ENCODE measurements around the gene RCHY1. TPM values are rescaled to one million over a fixed set of nuclear protein-coding genes. Genes with fewer than 3 reads are reported as not detected.

Gene RCHY1
- total RNA-seq, 3 donors from 2014 or later: 30.4 to 38.3 (median 34.6) TPM

DNA sequence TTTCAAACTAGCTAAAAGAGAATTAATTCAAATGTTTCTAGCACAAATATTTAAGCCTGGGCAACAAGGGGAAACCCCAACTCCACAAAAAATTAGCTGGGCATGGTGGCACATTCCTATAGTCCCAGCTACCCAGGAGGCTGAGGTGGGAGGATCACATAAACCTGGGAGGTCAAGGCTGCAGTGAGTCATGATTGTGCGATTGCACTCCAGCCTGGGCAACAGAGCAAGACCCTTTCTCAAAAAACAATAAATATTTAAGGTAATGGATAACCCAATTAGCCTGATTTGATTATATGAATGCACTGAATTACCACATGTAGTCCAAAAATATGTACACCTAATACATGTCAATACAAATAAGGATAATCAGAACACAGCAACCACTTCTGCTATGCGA, 14.3 kb downstream of the RCHY1 start:
- Mint-ChIP-seq H3K27me3 (ENCODE audit: low read depth) (no peaks in the 10 kb centered on the region), H3K4me1 (ENCODE audit: low read depth) (peaks cover 27% of the 10 kb centered on the region), H3K36me3 (ENCODE audit: insufficient read depth) (peaks cover 51% of the 10 kb centered on the region), H3K4me3 (no peak overlapping the region), H3K9me3 (no peaks in the 10 kb centered on the region)
- no peak for ATAC-seq
- no peak for DNase-seq

GRCh38 chr4:75498041-75498440, 16.2 kb downstream of the RCHY1 start:
- H3K4me3 Mint-ChIP-seq: no peak overlapping the region
- peaks cover 29% of the 10 kb centered on the region for H3K4me1 Mint-ChIP-seq (ENCODE audit: low read depth)

DNA sequence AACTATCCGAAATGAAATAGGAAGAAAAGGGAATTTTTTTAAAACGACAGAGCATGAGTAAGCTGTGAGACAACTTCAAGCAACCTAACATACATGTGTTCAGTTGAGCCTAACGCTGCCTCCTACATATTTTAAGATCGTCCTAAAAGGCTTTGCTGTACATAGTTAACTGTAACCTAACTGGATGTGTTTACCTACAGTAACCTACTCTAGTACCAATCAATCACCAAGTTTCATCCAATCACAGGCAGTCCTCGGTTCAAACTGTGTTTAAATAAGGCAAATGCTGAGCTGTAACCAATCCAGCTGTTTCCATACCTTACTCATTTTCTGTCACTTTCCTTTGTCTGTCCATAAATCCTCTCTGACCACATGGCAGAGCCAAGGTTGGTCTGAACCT, 17.1 kb downstream of the RCHY1 start:
- no peak for DNase-seq
- no peak for ATAC-seq
- Mint-ChIP-seq H3K4me1 (ENCODE audit: low read depth) (peaks cover 29% of the 10 kb centered on the region), H3K27me3 (ENCODE audit: low read depth) (no peaks in the 10 kb centered on the region), H3K9me3 (no peaks in the 10 kb centered on the region), H3K4me3 (no peak overlapping the region), H3K36me3 (ENCODE audit: insufficient read depth) (peaks cover 47% of the 10 kb centered on the region)

More at GRCh38 chr4:75498041-75498440, 16.2 kb downstream of the RCHY1 start:
- Mint-ChIP-seq H3K36me3 (ENCODE audit: insufficient read depth) (peaks cover 49% of the 10 kb centered on the region), H3K9me3 (no peaks in the 10 kb centered on the region), H3K27me3 (ENCODE audit: low read depth) (no peaks in the 10 kb centered on the region)
- DNase-seq (no peak), ATAC-seq (no peak)

- DNase-seq (no peak), ATAC-seq (no peak)
- Mint-ChIP-seq H3K36me3 (ENCODE audit: insufficient read depth) (peaks cover 48% of the 10 kb centered on the region), H3K4me1 (ENCODE audit: low read depth) (peaks cover 29% of the 10 kb centered on the region), H3K9me3 (no peaks in the 10 kb centered on the region), H3K27me3 (ENCODE audit: low read depth) (no peaks in the 10 kb centered on the region), H3K4me3 (no peak overlapping the region)
Measured at GRCh38 chr4:75496406-75496805, 17.8 kb downstream of the RCHY1 start.

GRCh38 chr4:75495476-75495875, 18.7 kb downstream of the RCHY1 start:
- peaks cover 29% of the 10 kb centered on the region for H3K4me1 Mint-ChIP-seq (ENCODE audit: low read depth)
- ATAC-seq (no peak), DNase-seq (no peak)
- H3K36me3 Mint-ChIP-seq (ENCODE audit: insufficient read depth): peaks cover 49% of the 10 kb centered on the region
- H3K4me3 Mint-ChIP-seq: no peak overlapping the region
- H3K27me3 Mint-ChIP-seq (ENCODE audit: low read depth): no peaks in the 10 kb centered on the region
- H3K9me3 Mint-ChIP-seq: no peaks in the 10 kb centered on the region

GRCh38 chr4:75494563-75494962, 19.6 kb downstream of the RCHY1 start:
- Mint-ChIP-seq H3K9me3 (no peaks in the 10 kb centered on the region), H3K27me3 (ENCODE audit: low read depth) (no peaks in the 10 kb centered on the region), H3K4me1 (ENCODE audit: low read depth) (peaks cover 29% of the 10 kb centered on the region), H3K36me3 (ENCODE audit: insufficient read depth) (peaks cover 50% of the 10 kb centered on the region), H3K4me3 (no peak overlapping the region)
- no peak for DNase-seq
- ATAC-seq: no peak

DNA sequence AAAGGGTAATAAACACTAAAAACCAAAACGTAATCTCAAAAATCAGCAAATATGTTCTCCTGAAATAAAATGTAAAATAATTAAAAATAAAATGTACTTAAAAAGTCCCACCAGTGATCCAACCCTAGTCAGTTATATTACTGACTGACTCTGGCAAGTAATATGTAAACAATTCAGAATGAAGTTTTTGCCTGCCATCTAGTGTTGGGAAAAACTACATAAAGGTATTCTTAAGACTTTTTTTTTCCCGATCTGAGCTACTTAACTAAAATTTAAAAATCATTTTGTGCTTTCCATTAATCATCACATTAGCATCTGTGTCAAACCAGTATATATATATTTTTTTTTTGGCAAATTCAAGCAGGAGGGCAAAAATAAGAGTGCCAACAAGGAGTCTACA, 24.0 kb downstream of the RCHY1 start:
- H3K9me3 Mint-ChIP-seq: no peaks in the 10 kb centered on the region
- H3K4me3 Mint-ChIP-seq: no peak overlapping the region
- H3K36me3 Mint-ChIP-seq (ENCODE audit: insufficient read depth): peaks cover 23% of the 10 kb centered on the region
- peaks cover 2% of the 10 kb centered on the region for H3K4me1 Mint-ChIP-seq (ENCODE audit: low read depth)
- ATAC-seq (no peak), DNase-seq (no peak)
- H3K27me3 Mint-ChIP-seq (ENCODE audit: low read depth): no peaks in the 10 kb centered on the region

DNA sequence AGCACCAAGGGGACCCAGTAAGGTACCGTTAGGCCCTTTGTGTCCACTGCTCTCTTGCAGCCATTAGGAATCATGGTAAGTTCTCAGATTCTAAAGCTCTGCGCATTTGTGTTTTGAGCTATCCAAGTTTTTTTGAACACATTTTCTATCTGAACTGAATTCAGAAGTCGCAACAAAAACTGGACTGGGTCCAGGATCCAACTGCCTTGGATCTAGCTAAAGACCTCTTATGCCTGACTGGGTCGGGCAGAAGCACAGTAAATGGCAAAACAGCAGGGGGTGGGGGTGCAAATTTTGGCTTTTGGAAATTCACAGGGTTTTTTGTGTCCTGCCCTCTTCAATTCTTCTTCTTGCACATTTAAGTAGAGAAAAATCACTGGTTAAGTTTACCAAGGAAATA, 30.0 kb downstream of the RCHY1 start:
- ATAC-seq (no peak), DNase-seq (no peak)
- H3K4me1 Mint-ChIP-seq (ENCODE audit: low read depth): no peaks in the 10 kb centered on the region
- no peak overlapping the region for H3K4me3 Mint-ChIP-seq
- no peaks in the 10 kb centered on the region for H3K9me3 Mint-ChIP-seq
- H3K36me3 Mint-ChIP-seq (ENCODE audit: insufficient read depth): peaks cover 41% of the 10 kb centered on the region
- no peaks in the 10 kb centered on the region for H3K27me3 Mint-ChIP-seq (ENCODE audit: low read depth)

DNA sequence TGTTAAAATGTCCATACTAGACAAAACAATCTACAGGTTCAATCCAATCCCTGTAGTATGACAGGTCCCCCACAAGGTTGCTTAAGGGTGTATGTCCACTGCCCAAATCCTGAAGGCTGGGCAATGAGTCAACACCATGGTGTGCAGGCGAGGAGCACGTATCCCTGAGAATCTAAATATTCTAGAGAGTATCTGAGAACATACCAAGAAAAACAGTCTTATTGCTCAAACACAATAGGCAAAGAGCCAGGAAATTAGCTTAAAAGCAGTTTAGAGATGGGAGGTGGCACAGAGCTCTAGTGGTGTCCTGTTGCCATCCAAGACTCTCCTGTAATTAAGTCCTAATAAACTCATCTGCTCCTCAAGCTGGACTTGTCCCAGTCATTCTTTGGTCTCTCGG, 37.0 kb downstream of the RCHY1 start:
- Mint-ChIP-seq H3K4me3 (no peak overlapping the region), H3K4me1 (ENCODE audit: low read depth) (no peaks in the 10 kb centered on the region), H3K9me3 (peaks cover 4% of the 10 kb centered on the region), H3K27me3 (ENCODE audit: low read depth) (no peaks in the 10 kb centered on the region), H3K36me3 (ENCODE audit: insufficient read depth) (peaks cover 68% of the 10 kb centered on the region)
- DNase-seq (no peak), ATAC-seq (no peak)

DNA sequence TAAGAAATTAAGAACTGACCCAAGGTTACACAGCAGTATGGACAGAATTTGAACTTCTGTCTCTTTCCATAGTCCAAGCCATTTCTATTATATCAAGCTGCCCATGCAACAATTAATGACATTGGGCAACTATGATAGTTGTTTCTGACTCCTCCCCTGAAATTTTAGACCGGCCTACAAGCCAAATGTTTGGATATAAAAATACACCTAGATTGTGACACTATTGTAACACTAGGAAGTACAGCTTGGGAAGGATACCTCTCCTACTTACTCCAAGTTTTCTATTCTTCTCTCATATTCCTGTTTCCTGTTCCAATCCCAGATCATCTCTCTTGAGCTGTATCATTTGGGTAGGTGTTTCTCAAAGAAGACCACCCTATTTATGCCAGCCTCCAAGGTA, 43.5 kb downstream of the RCHY1 start:
- Mint-ChIP-seq H3K9me3 (no peaks in the 10 kb centered on the region), H3K36me3 (ENCODE audit: insufficient read depth) (peaks cover 30% of the 10 kb centered on the region), H3K4me1 (ENCODE audit: low read depth) (no peaks in the 10 kb centered on the region), H3K27me3 (ENCODE audit: low read depth) (no peaks in the 10 kb centered on the region), H3K4me3 (no peak overlapping the region)
- DNase-seq: no peak
- no peak for ATAC-seq

DNA sequence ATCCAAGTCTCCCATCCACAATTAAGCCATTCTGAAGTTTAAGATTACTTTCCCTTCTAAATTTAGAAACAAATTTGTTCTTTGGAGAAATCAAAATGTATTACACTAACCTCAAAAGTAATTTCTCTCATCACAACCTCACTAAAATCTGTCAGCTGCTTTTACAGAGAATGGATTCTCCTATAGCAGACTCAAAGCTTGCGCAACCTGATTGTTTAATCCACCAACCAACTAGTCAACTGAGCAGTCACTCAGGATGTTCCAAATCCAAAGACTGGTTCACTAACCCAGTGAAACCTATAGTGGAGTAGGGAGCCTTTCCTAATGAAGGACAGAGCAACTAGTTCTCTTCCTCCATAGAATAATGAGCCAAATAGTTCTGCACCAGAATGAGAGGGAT, 44.3 kb downstream of the RCHY1 start:
- H3K27me3 Mint-ChIP-seq (ENCODE audit: low read depth): no peaks in the 10 kb centered on the region
- H3K9me3 Mint-ChIP-seq: peaks cover 5% of the 10 kb centered on the region
- peaks cover 22% of the 10 kb centered on the region for H3K36me3 Mint-ChIP-seq (ENCODE audit: insufficient read depth)
- no peak for ATAC-seq
- no peaks in the 10 kb centered on the region for H3K4me1 Mint-ChIP-seq (ENCODE audit: low read depth)
- no peak for DNase-seq
- H3K4me3 Mint-ChIP-seq: no peak overlapping the region

GRCh38 chr4:75457365-75457764, 56.8 kb downstream of the RCHY1 start:
- no peaks in the 10 kb centered on the region for H3K9me3 Mint-ChIP-seq
- H3K4me3 Mint-ChIP-seq: no peak overlapping the region
- DNase-seq (no peak), ATAC-seq (no peak)
- H3K27me3 Mint-ChIP-seq (ENCODE audit: low read depth): peaks cover 1% of the 10 kb centered on the region
- no peaks in the 10 kb centered on the region for H3K4me1 Mint-ChIP-seq (ENCODE audit: low read depth)
- no peaks in the 10 kb centered on the region for H3K36me3 Mint-ChIP-seq (ENCODE audit: insufficient read depth)

DNA sequence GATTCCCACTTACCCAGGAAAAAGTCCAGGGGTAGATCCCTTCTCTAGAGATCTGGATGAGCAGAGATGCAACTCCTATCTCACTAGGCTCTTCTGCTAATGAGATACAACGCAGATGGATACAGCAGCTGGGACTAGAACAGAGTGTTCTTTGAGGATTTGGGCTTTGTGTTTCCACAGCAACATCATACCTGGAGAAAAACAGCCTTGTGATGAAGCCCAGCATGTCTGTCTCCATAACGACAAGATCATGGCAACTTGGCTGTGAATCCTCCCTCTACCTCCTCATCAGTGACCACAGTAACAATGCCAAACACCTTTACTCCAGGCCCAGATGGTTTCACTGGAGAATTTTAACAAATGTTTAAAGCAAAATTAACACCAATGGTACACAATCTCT, 80.1 kb downstream of the RCHY1 start:
- H3K36me3 Mint-ChIP-seq (ENCODE audit: insufficient read depth): no peaks in the 10 kb centered on the region
- H3K9me3 Mint-ChIP-seq: peaks cover 17% of the 10 kb centered on the region
- ATAC-seq (no peak), DNase-seq (no peak)
- no peaks in the 10 kb centered on the region for H3K4me1 Mint-ChIP-seq (ENCODE audit: low read depth)
- peaks cover 14% of the 10 kb centered on the region for H3K27me3 Mint-ChIP-seq (ENCODE audit: low read depth)
- H3K4me3 Mint-ChIP-seq: no peak overlapping the region

GRCh38 chr4:75432683-75433082, 81.5 kb downstream of the RCHY1 start:
- peaks cover 17% of the 10 kb centered on the region for H3K9me3 Mint-ChIP-seq
- no peak for DNase-seq
- peaks cover 14% of the 10 kb centered on the region for H3K27me3 Mint-ChIP-seq (ENCODE audit: low read depth)
- no peak overlapping the region for H3K4me3 Mint-ChIP-seq
- H3K36me3 Mint-ChIP-seq (ENCODE audit: insufficient read depth): no peaks in the 10 kb centered on the region
- no peak for ATAC-seq
- no peaks in the 10 kb centered on the region for H3K4me1 Mint-ChIP-seq (ENCODE audit: low read depth)

GRCh38 chr4:75429208-75429607, 85.0 kb downstream of the RCHY1 start:
- no peak for DNase-seq
- no peaks in the 10 kb centered on the region for H3K36me3 Mint-ChIP-seq (ENCODE audit: insufficient read depth)
- ATAC-seq: no peak
- H3K9me3 Mint-ChIP-seq: no peaks in the 10 kb centered on the region
- H3K4me1 Mint-ChIP-seq (ENCODE audit: low read depth): no peaks in the 10 kb centered on the region
- no peak overlapping the region for H3K4me3 Mint-ChIP-seq
- peaks cover 4% of the 10 kb centered on the region for H3K27me3 Mint-ChIP-seq (ENCODE audit: low read depth)

Data from activated T-cell treated with anti-CD3 and anti-CD28 coated beads, Interleukin-2, amount 50 U/mL, for 4 hours (primary cell).